Measurements from ENCODE around the gene NFIA.
"Not testable (repeated sequence)": the region's sequence is repeated elsewhere in the genome, so short reads cannot be mapped to it uniquely, and the experiment has no call there.

The NFIA gene

DNA sequence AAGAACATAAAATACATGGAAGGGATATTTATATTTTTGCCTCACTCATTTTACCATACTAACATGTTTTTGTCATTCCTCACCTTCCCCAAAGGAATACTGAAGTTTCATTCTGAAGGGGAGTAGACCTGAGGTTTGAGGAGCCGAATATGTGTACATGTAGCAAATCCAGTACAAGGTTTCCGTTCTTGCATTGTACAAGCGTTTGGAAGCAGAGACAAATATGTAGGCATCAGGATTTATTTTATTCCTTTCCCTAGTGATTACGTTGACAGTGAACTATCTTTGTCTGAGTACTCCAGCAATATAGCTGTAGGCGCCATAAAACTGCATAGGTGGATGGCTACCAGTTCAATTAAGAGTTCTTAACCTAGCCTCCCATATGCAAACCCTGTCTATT, 191.5 kb downstream of the NFIA start:
- TF ChIP-seq, protein P1, sequence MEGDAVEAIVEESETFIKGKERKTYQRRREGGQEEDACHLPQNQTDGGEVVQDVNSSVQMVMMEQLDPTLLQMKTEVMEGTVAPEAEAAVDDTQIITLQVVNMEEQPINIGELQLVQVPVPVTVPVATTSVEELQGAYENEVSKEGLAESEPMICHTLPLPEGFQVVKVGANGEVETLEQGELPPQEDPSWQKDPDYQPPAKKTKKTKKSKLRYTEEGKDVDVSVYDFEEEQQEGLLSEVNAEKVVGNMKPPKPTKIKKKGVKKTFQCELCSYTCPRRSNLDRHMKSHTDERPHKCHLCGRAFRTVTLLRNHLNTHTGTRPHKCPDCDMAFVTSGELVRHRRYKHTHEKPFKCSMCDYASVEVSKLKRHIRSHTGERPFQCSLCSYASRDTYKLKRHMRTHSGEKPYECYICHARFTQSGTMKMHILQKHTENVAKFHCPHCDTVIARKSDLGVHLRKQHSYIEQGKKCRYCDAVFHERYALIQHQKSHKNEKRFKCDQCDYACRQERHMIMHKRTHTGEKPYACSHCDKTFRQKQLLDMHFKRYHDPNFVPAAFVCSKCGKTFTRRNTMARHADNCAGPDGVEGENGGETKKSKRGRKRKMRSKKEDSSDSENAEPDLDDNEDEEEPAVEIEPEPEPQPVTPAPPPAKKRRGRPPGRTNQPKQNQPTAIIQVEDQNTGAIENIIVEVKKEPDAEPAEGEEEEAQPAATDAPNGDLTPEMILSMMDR (IDR thresholded peaks at IDR 0.05; ENCODE audit: low read depth, low read length): no peak
- DNase-seq (ENCODE audit: extremely low read depth, low read depth): no peak

DNA sequence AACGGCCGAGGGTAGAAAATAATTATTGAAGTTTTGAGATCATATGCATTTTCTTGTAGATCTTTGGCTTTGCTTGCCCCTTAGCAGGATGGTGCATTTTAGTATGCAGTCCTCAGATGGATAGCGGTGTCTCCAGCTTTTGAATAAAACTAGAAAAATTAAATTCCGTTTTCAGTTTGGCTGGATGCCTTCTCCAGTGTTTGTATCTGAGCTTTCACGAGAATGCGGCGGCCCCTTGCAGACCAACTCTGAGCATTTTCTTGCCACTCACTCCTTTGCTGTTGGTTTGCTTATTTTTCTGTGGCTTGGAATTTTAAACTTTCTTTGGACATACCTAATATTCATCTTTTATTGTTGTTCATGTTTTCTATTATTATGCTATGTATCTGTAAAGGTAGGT, 192.6 kb downstream of the NFIA start:
- TF ChIP-seq, protein P1 (IDR thresholded peaks at IDR 0.05; ENCODE audit: low read depth, low read length): no peak
- DNase-seq (ENCODE audit: extremely low read depth, low read depth): no peak

DNA sequence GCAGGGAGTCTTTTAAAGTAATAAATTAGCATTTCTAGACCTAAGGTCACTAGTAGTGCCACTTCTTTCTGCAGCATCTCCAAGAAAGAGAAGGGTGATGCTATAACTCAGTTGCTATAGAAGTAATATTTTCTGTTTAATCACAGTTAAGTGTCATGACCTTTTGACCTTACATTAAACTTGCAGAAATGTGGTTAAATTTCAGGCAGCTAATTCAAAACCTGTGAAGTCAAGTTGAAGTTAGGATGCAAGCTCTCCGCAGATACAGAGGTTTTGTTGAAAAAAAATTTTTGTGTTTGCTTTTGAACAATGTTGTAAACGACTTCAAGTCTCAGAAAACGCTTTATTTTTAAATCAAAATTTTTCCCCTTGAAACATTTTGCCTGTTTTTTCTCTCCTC, 193.9 kb downstream of the NFIA start:
- DNase-seq (ENCODE audit: extremely low read depth, low read depth): no peak
- TF ChIP-seq, protein P1 (IDR thresholded peaks at IDR 0.05; ENCODE audit: low read depth, low read length): no peak

DNA sequence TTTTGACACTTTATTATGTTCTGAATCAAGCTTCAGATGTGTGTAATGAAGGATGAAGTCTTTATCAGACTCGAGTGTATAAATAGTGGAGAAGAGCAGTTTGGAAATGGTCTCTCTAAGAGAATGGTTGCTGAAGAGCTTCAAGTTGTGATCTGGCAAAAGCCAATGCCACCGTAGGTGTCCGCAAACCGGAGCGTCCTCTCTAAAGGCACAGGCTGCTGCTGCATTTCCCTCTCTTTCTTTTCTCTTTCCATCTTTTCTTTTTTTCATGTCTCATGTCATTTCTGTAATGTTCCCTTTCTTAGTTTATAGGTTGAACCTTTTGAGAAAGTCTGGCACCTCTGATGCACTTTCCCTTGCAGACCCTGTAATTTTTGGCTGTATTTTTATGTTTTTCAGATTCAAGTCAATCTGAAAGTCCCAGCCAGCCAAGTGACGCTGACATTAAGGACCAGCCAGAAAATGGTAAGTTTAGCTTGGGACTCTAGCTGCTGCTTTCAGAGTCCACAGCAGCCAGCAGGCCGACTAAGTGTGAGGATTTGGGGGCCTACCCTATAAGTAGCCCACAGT, 194.8 kb downstream of the NFIA start:
- no peak for DNase-seq (ENCODE audit: extremely low read depth, low read depth)
- TF ChIP-seq, protein P1 (IDR thresholded peaks at IDR 0.05; ENCODE audit: low read depth, low read length): no peak

DNA sequence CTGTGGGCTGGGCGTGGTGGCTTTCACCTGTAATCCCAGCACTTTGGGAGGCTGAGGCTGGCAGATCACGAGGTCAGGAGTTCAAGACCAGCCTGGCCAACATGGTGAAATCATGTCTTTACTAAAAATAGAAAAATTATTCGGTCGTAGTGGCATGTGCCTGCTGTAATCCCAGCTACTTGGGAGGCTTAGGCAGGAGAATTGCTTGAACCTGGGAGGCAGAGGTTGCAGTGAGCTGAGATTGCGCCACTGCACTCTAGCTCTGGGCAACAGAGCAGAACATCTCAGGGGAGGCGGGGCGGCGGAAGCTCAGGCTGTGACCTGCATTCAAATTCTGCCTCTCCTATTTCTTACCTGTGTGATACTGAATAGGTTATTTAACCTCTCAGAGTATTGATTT, 196.1 kb downstream of the NFIA start:
- DNase-seq (ENCODE audit: extremely low read depth, low read depth): not testable (repeated sequence)

DNA sequence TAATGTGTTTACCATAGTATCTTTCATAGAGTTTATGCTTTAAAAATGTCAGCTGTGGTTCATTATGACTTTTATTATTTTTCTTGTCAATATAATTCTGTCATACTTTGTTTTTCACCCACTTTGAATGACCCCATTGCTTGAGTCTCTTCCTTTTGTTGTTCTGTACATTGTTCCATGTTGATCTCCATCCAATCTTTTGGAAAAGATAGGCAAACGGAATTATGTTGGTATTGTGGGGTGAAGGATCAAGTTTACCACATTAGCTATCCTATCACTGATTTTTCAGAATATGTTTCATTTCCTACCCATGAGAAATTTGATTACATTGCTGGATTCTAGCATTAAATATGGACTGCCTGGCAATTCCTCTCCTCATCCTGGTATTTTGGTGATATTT, 196.6 kb downstream of the NFIA start:
- TF ChIP-seq, protein P1 (IDR thresholded peaks at IDR 0.05; ENCODE audit: low read depth, low read length): no peak
- DNase-seq (ENCODE audit: extremely low read depth, low read depth): no peak

DNA sequence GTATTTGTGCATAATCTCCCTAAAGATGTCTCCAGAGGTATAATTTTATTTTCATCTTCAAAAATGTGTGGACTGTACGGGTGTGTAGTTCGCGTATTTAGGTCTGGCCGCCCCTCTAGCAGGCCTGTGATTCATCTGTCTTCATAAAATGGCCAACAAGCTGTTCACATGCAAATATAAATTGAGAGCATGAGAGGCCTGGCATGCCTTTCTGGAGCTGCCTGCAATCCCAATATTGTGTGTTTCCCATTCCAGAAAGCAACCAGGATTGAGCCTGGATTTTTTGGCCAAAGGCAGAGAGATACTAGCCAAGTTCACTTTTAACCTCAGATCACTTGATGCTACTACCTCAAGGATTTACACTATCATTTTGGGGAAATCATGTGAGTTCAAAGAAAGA, 197.2 kb downstream of the NFIA start:
- DNase-seq (ENCODE audit: extremely low read depth, low read depth): no peak
- TF ChIP-seq, protein P1 (IDR thresholded peaks at IDR 0.05; ENCODE audit: low read depth, low read length): no peak

DNA sequence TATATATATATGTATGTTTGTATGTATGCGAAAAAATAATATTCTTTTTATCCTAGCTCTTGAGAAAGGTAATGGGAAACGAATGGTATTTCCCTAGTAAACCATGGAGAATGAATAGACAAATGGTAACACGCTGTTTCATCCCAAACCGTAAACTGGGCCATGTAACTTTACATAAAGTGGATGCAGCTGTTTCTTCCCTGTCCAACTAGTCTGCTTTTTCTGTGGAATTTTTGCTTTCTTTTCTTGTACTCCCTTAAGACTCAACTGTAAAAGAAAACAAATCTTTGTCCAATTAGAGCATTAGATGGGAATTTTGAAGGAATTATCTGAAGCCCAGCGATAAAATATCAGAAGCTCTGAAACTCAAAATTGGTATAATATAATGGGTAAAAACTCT, 198.1 kb downstream of the NFIA start:
- TF ChIP-seq, protein P1 (IDR thresholded peaks at IDR 0.05; ENCODE audit: low read depth, low read length): no peak
- no peak for DNase-seq (ENCODE audit: extremely low read depth, low read depth)

Measured in AG09319 (cell line).